HCT116 (cell line): ENCODE measurements around the gene SYDE2. TPM values are rescaled to one million over a fixed set of nuclear protein-coding genes. Genes with fewer than 3 reads are reported as not detected.
"Not testable (repeated sequence)": the region's sequence is repeated elsewhere in the genome, so short reads cannot be mapped to it uniquely, and the experiment has no call there.

ENCODE experiments used
- ATAC-seq: fragments of 200-7000 bp; cut with Tn5 transposase; 2 replicates; pipeline ENCODE4 v1.9.1; 2020; ENCODE audit warnings: mild to moderate bottlenecking, moderate library complexity
- BruUV-seq: library from RNA; stranded (reverse); fragments of 400-500 nt; replicated peaks from 2 replicates; lab custom pipeline; 2021; lab: Mats Ljungman, UMichigan
- CTCF ChIA-PET: fragments of 300-600 bp; sonication (Branson Sonifier 250); formaldehyde crosslinking; loops from one replicate; lab custom pipeline; 2021; ENCODE audit warnings: antibody characterized with exemption; lab: Charles Lee
- POLR2A ChIA-PET: fragments of 300-600, 350-600 bp; sonication (Branson Sonifier 250); formaldehyde crosslinking; loops from one replicate; lab custom pipeline; 2021; ENCODE audit warnings: antibody characterized with exemption; lab: Charles Lee
- RAD21 ChIA-PET, 2 experiments: fragments of 300-600 bp; sonication (Branson Sonifier 250); formaldehyde crosslinking; loops; one replicate each; lab custom pipeline; 2023; ENCODE audit warnings: low total read pairs in 2 of 2; ENCODE audit not compliant: uncharacterized antibody in 2 of 2, unreplicated experiment in 2 of 2, low non-redundant PET in 1 of 2; lab: Charles Lee
- DNase-seq: peaks from one replicate; pipeline ENCODE4 v3.0.0-alpha.2; 2010; ENCODE audit warnings: low read depth, low spot score
- H2AFZ ChIP-seq: fragments of 200-600 bp; shearing (Covaris generic), sonication (generic); 2 replicates; pipeline ENCODE4 v1.6.1; 2017; ENCODE audit warnings: low read depth, mixed run types, mixed read lengths, antibody characterized with exemption, low read length; ENCODE audit not compliant: poor library complexity, severe bottlenecking
- H3K27ac ChIP-seq: 2 replicates; pipeline ENCODE4 v1.5.1; 2012; ENCODE audit warnings: low read depth, low read length
- H3K27me3 ChIP-seq: fragments of 200-600 bp; sonication (generic); 2 replicates; pipeline ENCODE4 v1.6.1; 2016; ENCODE audit warnings: mixed run types, low read length, mixed read lengths; ENCODE audit not compliant: insufficient read depth
- H3K36me3 ChIP-seq, 2 experiments: fragments of 200-500 bp in 1 of 2; fragments of 200-600 bp in 1 of 2; sonication (Bioruptor generic) in 1 of 2; sonication (generic) in 1 of 2; 2 replicates each; pipeline versions ENCODE4 v1.5.1 to v1.6.1; 2014 to 2016; ENCODE audit warnings: low read length in 2 of 2, inconsistent platforms in 1 of 2, mixed read lengths in 1 of 2, mixed run types in 1 of 2; ENCODE audit not compliant: insufficient read depth in 2 of 2, control insufficient read depth in 1 of 2
- H3K4me1 ChIP-seq, 2 experiments: fragments of 200-600 bp in 1 of 2; sonication (generic) in 1 of 2; 2 replicates each; pipeline versions ENCODE4 v1.5.1 to v1.6.1; 2012 to 2017; ENCODE audit warnings: low read length in 2 of 2, inconsistent platforms in 1 of 2, mild to moderate bottlenecking in 1 of 2, mixed read lengths in 1 of 2, mixed run types in 1 of 2, moderate library complexity in 1 of 2; ENCODE audit not compliant: insufficient read depth in 2 of 2, control insufficient read depth in 1 of 2
- H3K4me2 ChIP-seq: fragments of 200-600 bp; sonication (generic); 2 replicates; pipeline ENCODE4 v1.6.1; 2017; ENCODE audit warnings: mixed run types, low read length, mixed read lengths
- H3K4me3 ChIP-seq, 2 experiments: fragments of 200-600 bp in 1 of 2; sonication (generic) in 1 of 2; replicated peaks in 1 of 2; 2 replicates each; pipeline ENCODE4 v1.5.1; 2011 to 2016; ENCODE audit warnings: low read length in 2 of 2, control low read depth in 1 of 2, low read depth in 1 of 2, mild to moderate bottlenecking in 1 of 2, mixed read lengths in 1 of 2, mixed run types in 1 of 2
- H3K79me2 ChIP-seq: fragments of 200-600 bp; sonication (generic); 2 replicates; pipeline ENCODE4 v1.6.1; 2017; ENCODE audit warnings: mild to moderate bottlenecking, mixed run types, low read length, moderate library complexity, mixed read lengths; ENCODE audit not compliant: insufficient read depth
- H3K9ac ChIP-seq: fragments of 200-600 bp; sonication (generic); 2 replicates; pipeline ENCODE4 v1.6.1; 2016; ENCODE audit warnings: low read length, mixed read lengths
- H3K9me2 ChIP-seq: fragments of 200-600 bp; sonication (generic), shearing (Covaris generic); 2 replicates; pipeline ENCODE4 v1.6.1; 2017; ENCODE audit warnings: mixed run types, mild to moderate bottlenecking, moderate library complexity; ENCODE audit not compliant: insufficient read depth
- H3K9me3 ChIP-seq, 2 experiments: fragments of 200-500 bp in 1 of 2; fragments of 200-600 bp in 1 of 2; sonication (Bioruptor generic) in 1 of 2; sonication (generic) in 1 of 2; 2 replicates each; pipeline ENCODE4 v1.6.1; 2014 to 2017; ENCODE audit warnings: low read length in 2 of 2, mixed read lengths in 2 of 2, inconsistent platforms in 1 of 2, low read depth in 1 of 2, mild to moderate bottlenecking in 1 of 2, mixed run types in 1 of 2, moderate library complexity in 1 of 2; ENCODE audit not compliant: control insufficient read depth in 1 of 2, insufficient read depth in 1 of 2
- H4K20me1 ChIP-seq: fragments of 200-600 bp; sonication (generic), shearing (Covaris generic); 2 replicates; pipeline ENCODE4 v1.6.1; 2017; ENCODE audit warnings: mixed run types, mild to moderate bottlenecking, moderate library complexity; ENCODE audit not compliant: insufficient read depth
- CBX3 ChIP-seq: IDR thresholded peaks from 2 replicates; pipeline ENCODE4 v1.6.1; 2012; ENCODE audit warnings: low read depth
- EGR1 ChIP-seq: IDR thresholded peaks from 2 replicates; pipeline ENCODE4 v1.6.1; 2012; ENCODE audit warnings: low read depth
- ELF1 ChIP-seq: IDR thresholded peaks from 2 replicates; pipeline ENCODE4 v1.6.1; 2012; ENCODE audit warnings: low read depth, borderline replicate concordance
- EZH2phosphoT487 ChIP-seq: fragments of 200-600 bp; IDR thresholded peaks from 2 replicates; pipeline ENCODE4 v1.6.1; 2018; ENCODE audit warnings: antibody characterized with exemption, borderline replicate concordance
- RAD21 ChIP-seq: IDR thresholded peaks from 2 replicates; pipeline ENCODE4 v1.6.1; 2012; ENCODE audit warnings: low read depth, mild to moderate bottlenecking
- SIN3A ChIP-seq: IDR thresholded peaks from 2 replicates; pipeline ENCODE4 v1.6.1; 2012; ENCODE audit warnings: low read depth
- SRF ChIP-seq: IDR thresholded peaks from 2 replicates; pipeline ENCODE4 v1.6.1; 2012; ENCODE audit warnings: low read depth
- TCF7L2 ChIP-seq: IDR thresholded peaks from 2 replicates; pipeline ENCODE4 v1.7.0; 2011; ENCODE audit warnings: borderline replicate concordance, inconsistent platforms; ENCODE audit not compliant: insufficient read depth, insufficient read length; ENCODE audit errors: extremely low read depth
- ZNF274 ChIP-seq: fragments of 200-500 bp; sonication (Bioruptor generic); IDR thresholded peaks from 2 replicates; pipeline ENCODE4 v1.6.1; 2014; ENCODE audit warnings: mild to moderate bottlenecking, low read depth, low read length, inconsistent platforms
- intact Hi-C: fragments of 100-400 bp; cut with micrococcal nuclease; formaldehyde crosslinking; loops from 2 replicates; pipeline ENCODE4 v1.10.0; 2022
- total RNA-seq: library from RNA; stranded (reverse); gene quantifications from one replicate; pipeline ENCODE4 v1.2.1, GENCODE V29; 2021; ENCODE audit not compliant: unreplicated experiment

The SYDE2 gene
- total RNA-seq, 1 experiment from 2014 or later = 5.3 TPM

- peaks cover 13% of the 10 kb centered on the region for H3K79me2 ChIP-seq
- no peaks in the 10 kb centered on the region for H4K20me1 ChIP-seq
- no peaks in the 10 kb centered on the region for H3K36me3 ChIP-seq
- no peak for TF ChIP-seq ELF1
- no peak for TF ChIP-seq EZH2phosphoT487
- no peak for TF ChIP-seq TCF7L2
- TF ChIP-seq SRF = no peak
- TF ChIP-seq ZNF274 = no peak
- TF ChIP-seq EGR1 = no peak
- no peak for TF ChIP-seq SIN3A
- TF ChIP-seq RAD21 = no peak
- no peak for TF ChIP-seq CBX3
- TF ChIP-seq, all 23 proteins: peak for 0
- ChIA-PET POLR2A (no interaction called here), RAD21 (no interaction called here), CTCF (no interaction called here)
- Histone ChIP-seq H3K4me1 (no peaks in the 10 kb centered on the region), H3K4me3 (no peak overlapping the region), H3K27me3 (no peaks in the 10 kb centered on the region), H3K27ac (no peak overlapping the region), H2AFZ (no peak overlapping the region), H3K9ac (no peak overlapping the region), H3K4me2 (no peak overlapping the region), H3K9me2 (no peaks in the 10 kb centered on the region), H3K9me3 (no peaks in the 10 kb centered on the region)
- intact Hi-C loops = no loop called here
- no peak for DNase-seq
- BruUV-seq = no TSS peak
- no peak for ATAC-seq
Measured at GRCh38 chr1:85188530-85188929, 12.3 kb downstream of the SYDE2 start.

GRCh38 chr1:85187021-85187420, 13.8 kb downstream of the SYDE2 start:
- ATAC-seq, H3K4me2 ChIP-seq, POLR2A ChIA-PET, H3K4me3 ChIP-seq, H3K9me2 ChIP-seq, RAD21 ChIA-PET, H3K4me1 ChIP-seq, H3K27me3 ChIP-seq, H3K9ac ChIP-seq, intact Hi-C loops, CTCF ChIA-PET, BruUV-seq, H4K20me1 ChIP-seq, H3K9me3 ChIP-seq, H3K79me2 ChIP-seq, H3K27ac ChIP-seq, H3K36me3 ChIP-seq, H2AFZ ChIP-seq, DNase-seq: not testable (repeated sequence)
